Loucy (cell line): Measurements from ENCODE around the gene DPY19L1.
"Not testable (repeated sequence)": the region's sequence is repeated elsewhere in the genome, so short reads cannot be mapped to it uniquely, and the experiment has no call there.

ENCODE experiments used
- H2AFZ ChIP-seq: fragments of 200-600 bp; sonication (generic); 2 replicates; pipeline ENCODE4 v1.6.0; 2016; ENCODE audit warnings: antibody characterized with exemption, mild to moderate bottlenecking, low read length, moderate library complexity
- H3F3A ChIP-seq: fragments of 200-600 bp; 2 replicates; pipeline ENCODE4 v1.6.0; 2016; ENCODE audit warnings: antibody characterized with exemption, low read depth, mild to moderate bottlenecking
- H3K27me3 ChIP-seq: fragments of 200-600 bp; sonication (generic); 2 replicates; pipeline ENCODE4 v1.6.1; 2014; ENCODE audit warnings: low read length, mild to moderate bottlenecking; ENCODE audit not compliant: insufficient read depth, poor library complexity, severe bottlenecking
- H3K36me3 ChIP-seq: fragments of 200-600 bp; sonication (generic); 2 replicates; pipeline ENCODE4 v1.6.1; 2016; ENCODE audit warnings: low read length; ENCODE audit not compliant: insufficient read depth
- H3K4me1 ChIP-seq: fragments of 200-600 bp; sonication (generic); 2 replicates; pipeline ENCODE4 v1.5.1; 2014; ENCODE audit warnings: low read length, mild to moderate bottlenecking; ENCODE audit not compliant: insufficient read depth, poor library complexity, severe bottlenecking
- H3K4me2 ChIP-seq: fragments of 200-600 bp; sonication (generic); 2 replicates; pipeline ENCODE4 v1.6.0; 2014; ENCODE audit warnings: antibody characterized with exemption, low read length, low read depth, mild to moderate bottlenecking; ENCODE audit not compliant: poor library complexity, severe bottlenecking
- H3K4me3 ChIP-seq: fragments of 200-600 bp; sonication (generic); 2 replicates; pipeline ENCODE4 v1.5.1; 2014; ENCODE audit warnings: low read length, mild to moderate bottlenecking, mixed read lengths; ENCODE audit not compliant: poor library complexity, severe bottlenecking
- H3K79me2 ChIP-seq: fragments of 200-600 bp; sonication (generic); 2 replicates; pipeline ENCODE4 v1.6.1; 2014; ENCODE audit warnings: low read length; ENCODE audit not compliant: insufficient read depth
- H3K9ac ChIP-seq: fragments of 200-600 bp; sonication (generic); 2 replicates; pipeline ENCODE4 v1.6.0; 2014; ENCODE audit warnings: mild to moderate bottlenecking, low read depth, low read length, moderate library complexity; ENCODE audit not compliant: poor library complexity, severe bottlenecking
- H3K9me2 ChIP-seq: fragments of 200-600 bp; sonication (generic); replicated peaks from 2 replicates; pipeline ENCODE4 v1.6.1; 2016; ENCODE audit warnings: low read depth, low read length, mixed read lengths
- H3K9me3 ChIP-seq: fragments of 200-600 bp; sonication (generic); 2 replicates; pipeline ENCODE4 v1.6.1; 2014; ENCODE audit warnings: mild to moderate bottlenecking, antibody characterized with exemption, low read length, low read depth; ENCODE audit not compliant: insufficient read depth
- H4K20me1 ChIP-seq: fragments of 200-600 bp; sonication (generic); 2 replicates; pipeline ENCODE4 v1.6.0; 2014; ENCODE audit warnings: antibody characterized with exemption, low read length, mild to moderate bottlenecking; ENCODE audit not compliant: insufficient read depth, poor library complexity, severe bottlenecking
- CTCF ChIP-seq: fragments of 200-600 bp; sonication (generic); conservative IDR thresholded peaks from 2 replicates; pipeline ENCODE4 v1.5.1; 2014; ENCODE audit warnings: mild to moderate bottlenecking, antibody characterized with exemption, low read length
- EZH2phosphoT487 ChIP-seq: fragments of 200-600 bp; IDR thresholded peaks from 2 replicates; pipeline ENCODE4 v1.6.1; 2018; ENCODE audit warnings: antibody characterized with exemption, mild to moderate bottlenecking, moderate library complexity, borderline replicate concordance

DPY19L1 gene

DNA sequence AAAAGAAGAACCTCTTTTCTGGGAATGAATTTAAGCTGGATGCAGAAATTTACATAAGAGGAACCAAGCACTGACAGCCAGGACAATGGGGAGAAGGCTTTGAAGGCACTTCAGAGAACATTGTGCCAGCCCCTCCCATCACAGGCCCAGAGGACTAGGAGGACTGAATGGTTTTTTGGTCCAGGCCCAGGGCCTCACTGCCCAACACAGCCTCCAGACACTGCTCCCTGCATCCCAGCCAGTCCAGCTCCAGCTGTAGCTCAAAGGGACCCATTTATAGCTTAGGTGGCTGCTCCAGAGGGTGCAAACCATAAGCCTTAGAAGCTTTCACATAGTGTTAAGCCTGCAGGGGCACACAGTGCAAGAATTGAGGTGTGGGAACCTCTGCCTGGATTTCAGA lies 142.1 kb downstream of the DPY19L1 start:
- Histone ChIP-seq H2AFZ (no peak overlapping the region), H3K9me3 (no peaks in the 10 kb centered on the region; the same call in 1 of the 2 replicates), H3K27me3 (no peaks in the 10 kb centered on the region), H3K79me2 (no peaks in the 10 kb centered on the region), H3K9ac (no peak overlapping the region), H3K36me3 (no peaks in the 10 kb centered on the region), H3K4me1 (no peaks in the 10 kb centered on the region), H3K9me2 (no peaks in the 10 kb centered on the region), H3F3A (no peaks in the 10 kb centered on the region), H3K4me3 (no peak overlapping the region), H4K20me1 (no peaks in the 10 kb centered on the region), H3K4me2 (no peak overlapping the region)
- TF ChIP-seq EZH2phosphoT487 = no peak
- TF ChIP-seq CTCF = no peak

DNA sequence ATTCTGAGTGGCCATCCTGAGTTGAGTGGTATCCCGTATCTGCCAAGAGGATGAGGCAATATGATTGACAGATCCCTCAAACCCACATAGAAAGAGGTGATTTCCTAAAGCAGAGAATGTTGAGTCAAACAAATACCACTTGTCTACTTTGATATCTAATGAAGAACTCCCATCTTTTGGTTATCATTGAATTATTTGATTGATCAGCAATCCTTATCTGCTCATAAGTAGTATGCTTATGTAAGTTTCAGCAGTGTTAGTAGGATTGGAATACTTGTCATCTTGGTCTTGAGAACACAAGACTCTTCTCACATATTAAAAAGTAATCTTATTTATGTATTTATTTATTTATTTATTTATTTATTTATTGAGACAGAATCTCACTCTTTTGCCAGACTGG lies 147.3 kb downstream of the DPY19L1 start:
- Histone ChIP-seq H3K4me3 (no peak overlapping the region), H3K27me3 (no peaks in the 10 kb centered on the region), H3K4me1 (no peaks in the 10 kb centered on the region), H3K9me2 (no peaks in the 10 kb centered on the region), H3K4me2 (no peak overlapping the region), H3K79me2 (no peaks in the 10 kb centered on the region), H3K36me3 (no peaks in the 10 kb centered on the region), H3K9ac (no peak overlapping the region), H2AFZ (no peak overlapping the region), H3K9me3 (no peaks in the 10 kb centered on the region), H4K20me1 (no peaks in the 10 kb centered on the region), H3F3A (no peaks in the 10 kb centered on the region)
- no peak for TF ChIP-seq EZH2phosphoT487
- no peak for TF ChIP-seq CTCF

- Histone ChIP-seq H3F3A (no peaks in the 10 kb centered on the region), H3K9ac (no peak overlapping the region), H3K79me2 (no peaks in the 10 kb centered on the region), H3K4me3 (no peak overlapping the region), H3K36me3 (no peaks in the 10 kb centered on the region), H3K9me3 (no peaks in the 10 kb centered on the region; the same call in 1 of the 2 replicates), H4K20me1 (no peaks in the 10 kb centered on the region), H3K9me2 (no peaks in the 10 kb centered on the region), H3K4me1 (no peaks in the 10 kb centered on the region), H2AFZ (no peak overlapping the region), H3K27me3 (no peaks in the 10 kb centered on the region), H3K4me2 (no peak overlapping the region)
- TF ChIP-seq CTCF = no peak
- TF ChIP-seq EZH2phosphoT487 = no peak
These were observed 150.4 kb downstream of the DPY19L1 start for GRCh38 chr7:34886856-34887255.

GRCh38 chr7:34883855-34884254 lies 153.4 kb downstream of the DPY19L1 start:
- H3K4me3 ChIP-seq, H3K27me3 ChIP-seq, H3K9me2 ChIP-seq, H3K9ac ChIP-seq, H3K36me3 ChIP-seq, H3K4me1 ChIP-seq, H3K4me2 ChIP-seq, H3K9me3 ChIP-seq, H3K79me2 ChIP-seq, H3F3A ChIP-seq, H2AFZ ChIP-seq, H4K20me1 ChIP-seq: not testable (repeated sequence)
